Esophagus mucosa (tissue), 1 donor: Measurements from ENCODE around the gene CERS1. TPM values are rescaled to one million over a fixed set of nuclear protein-coding genes. Genes with fewer than 3 reads are reported as not detected.

Experiments used
- ATAC-seq: fragments of 200-7000 bp; cut with Tn5 transposase; one replicate; pipeline ENCODE4 v1.9.1; 2020
- total RNA-seq: library from RNA; stranded (reverse); gene quantifications from one replicate; pipeline ENCODE4 v1.2.4, GENCODE V29; 2023
- donor health status: DM: yes; HTN: yes; CAD: no.

CERS1 gene
- total RNA-seq, 1 donor from 2014 or later = not detected

DNA sequence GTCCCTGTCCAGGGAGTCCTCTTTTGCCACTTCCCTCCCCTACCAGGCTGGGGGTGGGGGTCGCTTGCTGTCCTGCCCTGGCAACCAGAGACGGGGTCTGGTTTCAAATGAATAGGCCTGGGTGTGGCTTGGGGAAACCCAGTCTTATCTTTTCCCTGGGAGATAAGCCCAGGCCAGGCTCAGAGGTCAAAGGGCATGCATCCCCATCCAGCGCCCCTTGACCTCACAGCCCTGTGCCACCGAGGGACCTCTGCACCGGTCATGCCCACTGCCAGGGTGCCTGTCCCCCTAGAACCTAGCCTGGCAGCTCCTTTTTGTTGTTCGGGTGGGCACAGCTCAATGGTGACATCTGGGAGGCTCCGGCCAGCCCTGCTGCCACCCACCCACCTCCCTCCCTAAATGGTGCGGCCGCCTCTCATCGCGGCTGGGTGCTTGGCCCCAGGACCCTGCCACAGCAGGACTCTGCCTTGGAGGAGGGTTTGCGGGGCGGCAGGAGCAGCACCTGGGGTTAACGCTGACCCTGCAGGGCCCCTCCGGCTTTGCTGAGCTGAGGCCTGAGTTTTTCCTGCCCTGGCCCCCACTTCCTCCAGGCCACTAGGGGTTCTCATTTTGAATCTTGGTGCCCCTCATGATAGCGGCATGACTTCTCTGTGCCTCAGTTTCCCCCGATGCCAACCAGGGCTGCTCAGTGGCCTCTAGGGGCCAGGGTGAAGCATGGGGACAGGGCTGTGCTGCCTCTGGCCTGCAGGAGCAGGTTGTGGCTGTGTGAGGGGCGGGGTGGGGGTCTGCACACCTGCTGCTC lies 2.9 kb upstream of the CERS1 start:
- ATAC-seq = no peak

DNA sequence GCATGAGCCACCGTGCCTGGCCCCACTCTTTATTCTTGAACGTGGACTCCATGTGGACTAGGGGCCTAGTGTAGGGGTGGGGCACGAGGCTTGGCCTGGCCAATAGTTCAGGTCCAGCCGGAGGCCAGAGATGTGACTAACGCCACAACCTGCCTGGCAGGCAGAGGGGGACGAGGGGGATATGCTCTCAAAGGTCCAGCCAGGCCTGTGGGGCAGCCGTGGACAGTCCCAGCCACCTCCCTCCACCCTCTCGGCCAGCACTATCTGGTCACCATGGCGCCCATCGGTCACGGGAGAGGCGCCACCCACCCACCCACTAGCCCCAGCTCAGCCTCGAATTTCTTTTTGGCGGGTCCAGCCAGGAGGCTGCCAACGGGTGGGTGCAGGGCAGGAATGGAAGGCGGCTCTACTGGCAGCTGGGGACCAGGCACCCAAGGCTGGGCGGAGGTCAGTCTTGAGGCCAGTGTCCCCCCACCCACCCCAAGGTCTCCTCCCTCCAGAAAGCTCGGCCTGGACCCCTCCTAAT lies 2.2 kb upstream of the CERS1 start:
- ATAC-seq = no peak

GRCh38 chr19:18897094-18898029 lies 1.4 kb upstream of the CERS1 start:
- no peak for ATAC-seq

DNA sequence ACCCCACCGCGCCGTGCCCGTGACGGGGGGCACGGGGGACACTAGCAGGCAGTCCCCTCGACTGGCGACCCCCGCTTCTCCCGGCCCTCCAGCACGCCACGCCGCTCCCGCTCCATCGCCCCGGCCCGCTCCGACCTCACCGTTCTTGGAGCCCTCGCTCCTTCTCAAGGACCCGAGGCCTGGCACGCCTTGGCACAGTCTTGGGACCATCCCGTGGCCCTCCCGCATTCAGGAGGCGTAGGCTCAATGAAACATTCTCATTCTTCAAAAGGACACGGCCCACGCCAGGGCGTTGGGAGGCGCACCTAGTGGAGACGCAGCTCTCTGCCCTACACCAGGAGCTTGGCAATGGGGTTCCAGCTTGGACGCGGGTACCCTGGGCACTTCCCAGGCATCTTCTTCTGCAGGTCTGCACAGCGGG lies 473 bp upstream of the CERS1 start:
- no peak for ATAC-seq

- ATAC-seq = no peak
Observed at GRCh38 chr19:18895038-18895823, 727 bp downstream of the CERS1 start.

DNA sequence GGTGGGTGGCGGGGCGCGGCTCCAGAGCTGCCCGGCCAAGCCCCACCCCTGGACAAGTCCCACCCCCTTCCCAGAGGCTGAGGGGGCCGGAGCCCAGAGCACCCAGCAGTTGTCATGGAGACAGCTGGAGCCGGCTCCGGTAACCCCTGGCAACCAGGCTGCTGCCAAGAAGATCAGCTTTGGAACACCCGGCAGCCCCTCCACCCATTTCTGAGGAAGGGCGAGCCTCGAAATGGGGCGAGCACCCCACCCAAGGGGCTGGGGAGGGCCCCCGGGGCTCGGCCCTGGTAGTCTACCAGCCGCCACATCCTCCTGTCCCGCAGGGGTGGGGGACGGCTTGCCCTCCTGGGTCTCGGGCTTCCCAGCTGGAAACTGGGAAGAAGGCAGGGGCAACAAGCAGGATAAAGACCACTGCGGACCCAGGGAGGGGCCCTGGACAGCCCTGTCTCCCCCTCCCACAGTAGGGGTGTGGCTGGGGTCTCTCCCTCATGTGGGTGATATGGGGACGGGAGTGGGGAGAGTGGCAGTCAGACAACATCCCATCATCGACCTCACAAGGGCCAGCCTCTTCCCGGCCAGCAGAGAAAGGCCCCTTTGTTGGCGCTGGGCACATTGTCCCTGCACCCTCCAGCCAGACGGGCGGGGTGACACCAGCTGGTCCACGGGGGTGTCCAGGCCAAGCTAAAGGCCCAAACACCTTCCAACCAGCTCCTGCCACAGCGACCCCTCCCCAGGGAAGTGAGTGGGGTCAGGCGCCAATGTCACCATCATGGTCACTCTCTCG lies 1.5 kb downstream of the CERS1 start:
- no peak for ATAC-seq

DNA sequence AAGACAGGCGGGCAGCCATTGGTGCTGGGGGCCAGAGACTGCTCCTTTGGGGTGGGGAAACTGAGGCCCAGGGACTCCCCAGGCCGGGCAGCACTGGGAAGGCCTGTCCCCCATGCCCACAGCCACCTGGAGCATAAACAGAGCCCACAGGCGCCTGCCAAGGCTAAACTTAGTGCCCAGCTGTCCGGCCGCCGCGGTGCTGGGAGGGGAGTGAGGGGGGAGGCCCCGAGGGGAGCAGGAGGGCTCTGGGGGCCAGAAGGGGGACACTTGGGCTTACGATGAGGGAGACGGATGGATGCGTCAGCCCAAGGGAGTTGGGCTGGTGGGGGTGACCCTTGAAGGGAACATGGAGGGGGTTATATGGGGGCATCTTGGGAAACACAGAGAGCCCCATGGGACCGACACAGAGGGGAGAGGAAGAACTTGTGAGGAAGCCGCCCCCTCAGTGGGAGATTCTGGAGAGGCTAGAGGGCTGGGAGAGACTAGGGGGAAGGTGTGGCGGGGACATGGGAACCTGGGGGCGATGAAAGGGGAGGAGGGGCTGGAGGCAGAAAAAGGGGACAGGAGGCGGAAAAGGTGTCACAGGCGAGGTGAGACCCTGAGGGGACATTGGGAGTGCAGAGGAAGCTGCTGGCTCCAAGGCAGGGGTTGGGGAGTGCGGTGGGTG lies 2.2 kb downstream of the CERS1 start:
- ATAC-seq = no peak

- no peak for ATAC-seq
Observed at GRCh38 chr19:18889949-18890745, 5.8 kb downstream of the CERS1 start.

- ATAC-seq = no peak
Observed at GRCh38 chr19:18886972-18887371, 9.0 kb downstream of the CERS1 start.

GRCh38 chr19:18883526-18884304 lies 12.2 kb downstream of the CERS1 start:
- no peak for ATAC-seq

- ATAC-seq = no peak
Observed at GRCh38 chr19:18881491-18881890, 14.5 kb downstream of the CERS1 start.

GRCh38 chr19:18879579-18880373 lies 16.2 kb downstream of the CERS1 start:
- ATAC-seq = peak; percentile 84

- no peak for ATAC-seq
Observed at GRCh38 chr19:18878858-18879578, 16.9 kb downstream of the CERS1 start.

- no peak for ATAC-seq
Observed at GRCh38 chr19:18878058-18878797, 17.7 kb downstream of the CERS1 start.

- ATAC-seq = no peak
Observed at GRCh38 chr19:18876865-18877264, 19.1 kb downstream of the CERS1 start.

- no peak for ATAC-seq
Observed at GRCh38 chr19:18875726-18876125, 20.2 kb downstream of the CERS1 start.

GRCh38 chr19:18871543-18871942 lies 24.4 kb downstream of the CERS1 start:
- ATAC-seq = no peak
